B cell (primary cell): ENCODE measurements around the gene PRKCZ.

Experiments used
- EZH2 ChIP-seq: IDR thresholded peaks from 2 replicates; pipeline ENCODE4 v1.6.1; 2012; ENCODE audit warnings: borderline replicate concordance, low read depth, mild to moderate bottlenecking, moderate library complexity, low read length; ENCODE audit not compliant: insufficient read depth, poor library complexity, severe bottlenecking
- TF ChIP-seq, protein P1 (sequence below): fragments of 200-600 bp; IDR thresholded peaks from one replicate; pipeline ENCODE4 v1.8.0; 2022; ENCODE audit warnings: antibody characterized with exemption, mild to moderate bottlenecking

DNA sequence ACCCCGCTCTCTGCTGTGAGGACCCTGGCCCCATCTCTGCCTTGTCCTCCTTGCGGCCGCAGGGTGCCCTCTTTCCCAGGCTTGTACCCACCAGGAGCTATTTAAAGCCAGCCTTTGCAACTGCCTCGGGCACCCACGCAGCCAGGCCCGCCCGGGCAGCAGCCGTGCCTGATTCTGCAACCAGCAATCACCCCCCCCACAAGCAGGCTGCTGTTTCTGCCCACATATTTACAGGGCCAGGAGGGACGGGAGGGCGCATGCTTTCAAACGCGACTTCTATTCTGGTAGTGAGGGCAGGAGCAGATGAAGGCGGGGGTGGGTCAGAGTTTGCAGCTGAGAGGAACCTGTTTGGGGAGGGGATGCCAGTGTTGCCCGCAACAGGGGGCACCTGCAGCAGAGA lies 17.5 kb upstream of the PRKCZ start:
- TF ChIP-seq, protein P1, sequence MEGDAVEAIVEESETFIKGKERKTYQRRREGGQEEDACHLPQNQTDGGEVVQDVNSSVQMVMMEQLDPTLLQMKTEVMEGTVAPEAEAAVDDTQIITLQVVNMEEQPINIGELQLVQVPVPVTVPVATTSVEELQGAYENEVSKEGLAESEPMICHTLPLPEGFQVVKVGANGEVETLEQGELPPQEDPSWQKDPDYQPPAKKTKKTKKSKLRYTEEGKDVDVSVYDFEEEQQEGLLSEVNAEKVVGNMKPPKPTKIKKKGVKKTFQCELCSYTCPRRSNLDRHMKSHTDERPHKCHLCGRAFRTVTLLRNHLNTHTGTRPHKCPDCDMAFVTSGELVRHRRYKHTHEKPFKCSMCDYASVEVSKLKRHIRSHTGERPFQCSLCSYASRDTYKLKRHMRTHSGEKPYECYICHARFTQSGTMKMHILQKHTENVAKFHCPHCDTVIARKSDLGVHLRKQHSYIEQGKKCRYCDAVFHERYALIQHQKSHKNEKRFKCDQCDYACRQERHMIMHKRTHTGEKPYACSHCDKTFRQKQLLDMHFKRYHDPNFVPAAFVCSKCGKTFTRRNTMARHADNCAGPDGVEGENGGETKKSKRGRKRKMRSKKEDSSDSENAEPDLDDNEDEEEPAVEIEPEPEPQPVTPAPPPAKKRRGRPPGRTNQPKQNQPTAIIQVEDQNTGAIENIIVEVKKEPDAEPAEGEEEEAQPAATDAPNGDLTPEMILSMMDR, result no peak
- TF ChIP-seq EZH2, result no peak
